KMS-11 (cell line): ENCODE results near the gene COL1A1.

Source experiments
- H2AFZ ChIP-seq: fragments of 200-600 bp; sonication (generic); 2 replicates; pipeline ENCODE4 v1.6.1; 2016; ENCODE audit warnings: antibody characterized with exemption, mixed run types, low read depth
- H3K27ac ChIP-seq: fragments of 200-600 bp; sonication (generic); 2 replicates; pipeline ENCODE4 v1.6.1; 2016; ENCODE audit warnings: mild to moderate bottlenecking, mixed run types
- H3K27me3 ChIP-seq: fragments of 200-600 bp; sonication (generic); 2 replicates; pipeline ENCODE4 v1.6.1; 2017; ENCODE audit warnings: mild to moderate bottlenecking, low read depth, mixed run types, moderate library complexity; ENCODE audit not compliant: insufficient read depth
- H3K36me3 ChIP-seq: fragments of 200-600 bp; sonication (generic); 2 replicates; pipeline ENCODE4 v1.6.1; 2017; ENCODE audit warnings: mild to moderate bottlenecking, mixed run types; ENCODE audit not compliant: insufficient read depth
- H3K4me1 ChIP-seq: fragments of 200-600 bp; sonication (generic); 2 replicates; pipeline ENCODE4 v1.6.1; 2016; ENCODE audit warnings: mild to moderate bottlenecking, low read depth, mixed run types; ENCODE audit not compliant: poor library complexity, severe bottlenecking
- H3K4me2 ChIP-seq: fragments of 200-600 bp; sonication (generic); 2 replicates; pipeline ENCODE4 v1.7.0; 2016; ENCODE audit warnings: mild to moderate bottlenecking, mixed run types
- H3K4me3 ChIP-seq: fragments of 200-600 bp; sonication (generic); IDR thresholded peaks from 2 replicates; pipeline ENCODE4 v1.6.1; 2017; ENCODE audit warnings: low read depth, low read length, mixed read lengths; ENCODE audit not compliant: insufficient read depth
- H3K79me2 ChIP-seq: fragments of 200-600 bp; sonication (generic); 2 replicates; pipeline ENCODE4 v1.6.1; 2016; ENCODE audit warnings: low read depth, mixed run types; ENCODE audit not compliant: insufficient read depth
- H3K9ac ChIP-seq: fragments of 200-600 bp; sonication (generic); 2 replicates; pipeline ENCODE4 v1.6.1; 2016; ENCODE audit warnings: mild to moderate bottlenecking, mixed run types
- H4K20me1 ChIP-seq: fragments of 200-600 bp; sonication (generic); 2 replicates; pipeline ENCODE4 v1.6.1; 2016; ENCODE audit warnings: mild to moderate bottlenecking, mixed run types; ENCODE audit not compliant: insufficient read depth
- TF ChIP-seq, protein P1 (sequence below): fragments of 200-600 bp; sonication (generic); conservative IDR thresholded peaks from 2 replicates; pipeline ENCODE4 v1.6.1; 2017; ENCODE audit warnings: low read depth, mild to moderate bottlenecking, antibody characterized with exemption, low read length, moderate library complexity, mixed read lengths

The COL1A1 gene

GRCh38 chr17:50163843-50164696 is 37.4 kb downstream of the COL1A1 start:
- no peak overlapping the region for H3K4me3 ChIP-seq
- H3K4me2 ChIP-seq, result no peak overlapping the region; the same call in 1 of the 2 replicates
- H3K27me3 ChIP-seq, result no peaks in the 10 kb centered on the region
- H3K27ac ChIP-seq, result no peak overlapping the region
- H3K79me2 ChIP-seq, result no peaks in the 10 kb centered on the region
- peaks cover 29% of the 10 kb centered on the region for H3K4me1 ChIP-seq
- TF ChIP-seq, protein P1, sequence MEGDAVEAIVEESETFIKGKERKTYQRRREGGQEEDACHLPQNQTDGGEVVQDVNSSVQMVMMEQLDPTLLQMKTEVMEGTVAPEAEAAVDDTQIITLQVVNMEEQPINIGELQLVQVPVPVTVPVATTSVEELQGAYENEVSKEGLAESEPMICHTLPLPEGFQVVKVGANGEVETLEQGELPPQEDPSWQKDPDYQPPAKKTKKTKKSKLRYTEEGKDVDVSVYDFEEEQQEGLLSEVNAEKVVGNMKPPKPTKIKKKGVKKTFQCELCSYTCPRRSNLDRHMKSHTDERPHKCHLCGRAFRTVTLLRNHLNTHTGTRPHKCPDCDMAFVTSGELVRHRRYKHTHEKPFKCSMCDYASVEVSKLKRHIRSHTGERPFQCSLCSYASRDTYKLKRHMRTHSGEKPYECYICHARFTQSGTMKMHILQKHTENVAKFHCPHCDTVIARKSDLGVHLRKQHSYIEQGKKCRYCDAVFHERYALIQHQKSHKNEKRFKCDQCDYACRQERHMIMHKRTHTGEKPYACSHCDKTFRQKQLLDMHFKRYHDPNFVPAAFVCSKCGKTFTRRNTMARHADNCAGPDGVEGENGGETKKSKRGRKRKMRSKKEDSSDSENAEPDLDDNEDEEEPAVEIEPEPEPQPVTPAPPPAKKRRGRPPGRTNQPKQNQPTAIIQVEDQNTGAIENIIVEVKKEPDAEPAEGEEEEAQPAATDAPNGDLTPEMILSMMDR, result no peak
- no peaks in the 10 kb centered on the region for H3K36me3 ChIP-seq
- H4K20me1 ChIP-seq, result no peaks in the 10 kb centered on the region
- H2AFZ ChIP-seq, result no peak overlapping the region
- H3K9ac ChIP-seq, result no peak overlapping the region

DNA sequence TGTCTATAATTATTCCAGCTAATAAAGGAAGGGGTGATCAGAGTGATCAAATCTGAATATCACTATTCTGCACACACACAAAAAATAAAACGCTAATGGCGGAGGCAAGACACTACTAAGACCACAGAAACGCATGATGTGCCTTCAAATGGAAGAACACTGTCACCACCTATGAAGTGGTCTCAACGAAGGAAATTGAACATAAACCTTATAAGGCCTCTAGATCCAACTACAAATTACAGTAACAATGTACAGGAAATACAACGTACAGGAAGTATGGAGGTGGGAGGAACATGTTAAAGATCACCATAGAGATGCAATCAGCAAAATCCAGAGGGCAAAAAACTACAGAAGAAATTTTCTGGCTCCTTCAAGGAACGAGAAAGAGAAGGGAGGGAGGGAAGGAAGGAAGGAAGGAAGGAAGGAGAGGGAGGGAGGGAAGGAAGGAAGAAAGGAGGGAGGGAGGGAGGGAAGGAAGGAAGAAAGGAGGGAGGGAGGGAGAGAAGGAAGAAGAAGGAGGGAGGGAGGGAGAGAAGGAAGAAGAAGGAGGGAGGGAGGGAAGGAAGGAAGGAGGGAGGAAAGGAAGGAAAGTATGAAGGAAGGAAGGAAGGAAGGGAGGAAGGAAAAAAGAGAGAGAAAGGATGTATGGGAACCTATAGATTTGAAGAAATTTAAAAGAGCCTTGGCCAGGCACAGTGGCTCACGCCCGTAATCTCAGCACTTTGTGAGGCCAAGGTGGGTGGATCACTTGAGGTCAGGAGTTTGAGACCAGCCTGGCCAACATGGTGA is 38.8 kb downstream of the COL1A1 start:
- Histone ChIP-seq H4K20me1 (no peaks in the 10 kb centered on the region), H3K36me3 (no peaks in the 10 kb centered on the region), H3K4me1 (peaks cover 24% of the 10 kb centered on the region), H3K79me2 (no peaks in the 10 kb centered on the region), H3K4me2 (no peak overlapping the region), H2AFZ (no peak overlapping the region), H3K27ac (no peak overlapping the region), H3K9ac (no peak overlapping the region), H3K4me3 (no peak overlapping the region), H3K27me3 (no peaks in the 10 kb centered on the region)
- TF ChIP-seq, protein P1, result no peak

- H3K9ac ChIP-seq, result no peak overlapping the region
- H3K4me3 ChIP-seq, result no peak overlapping the region
- H2AFZ ChIP-seq, result peak overlapping the region; percentile 70
- no peaks in the 10 kb centered on the region for H3K36me3 ChIP-seq
- no peaks in the 10 kb centered on the region for H3K27me3 ChIP-seq
- H3K79me2 ChIP-seq, result no peaks in the 10 kb centered on the region
- H4K20me1 ChIP-seq, result no peaks in the 10 kb centered on the region
- peaks cover 24% of the 10 kb centered on the region for H3K4me1 ChIP-seq
- H3K4me2 ChIP-seq, result peak overlapping the region; percentile 66; the same call in 1 of the 2 replicates
- TF ChIP-seq, protein P1, result no peak
- no peak overlapping the region for H3K27ac ChIP-seq
Measured at GRCh38 chr17:50161911-50162288, 39.5 kb downstream of the COL1A1 start.

DNA sequence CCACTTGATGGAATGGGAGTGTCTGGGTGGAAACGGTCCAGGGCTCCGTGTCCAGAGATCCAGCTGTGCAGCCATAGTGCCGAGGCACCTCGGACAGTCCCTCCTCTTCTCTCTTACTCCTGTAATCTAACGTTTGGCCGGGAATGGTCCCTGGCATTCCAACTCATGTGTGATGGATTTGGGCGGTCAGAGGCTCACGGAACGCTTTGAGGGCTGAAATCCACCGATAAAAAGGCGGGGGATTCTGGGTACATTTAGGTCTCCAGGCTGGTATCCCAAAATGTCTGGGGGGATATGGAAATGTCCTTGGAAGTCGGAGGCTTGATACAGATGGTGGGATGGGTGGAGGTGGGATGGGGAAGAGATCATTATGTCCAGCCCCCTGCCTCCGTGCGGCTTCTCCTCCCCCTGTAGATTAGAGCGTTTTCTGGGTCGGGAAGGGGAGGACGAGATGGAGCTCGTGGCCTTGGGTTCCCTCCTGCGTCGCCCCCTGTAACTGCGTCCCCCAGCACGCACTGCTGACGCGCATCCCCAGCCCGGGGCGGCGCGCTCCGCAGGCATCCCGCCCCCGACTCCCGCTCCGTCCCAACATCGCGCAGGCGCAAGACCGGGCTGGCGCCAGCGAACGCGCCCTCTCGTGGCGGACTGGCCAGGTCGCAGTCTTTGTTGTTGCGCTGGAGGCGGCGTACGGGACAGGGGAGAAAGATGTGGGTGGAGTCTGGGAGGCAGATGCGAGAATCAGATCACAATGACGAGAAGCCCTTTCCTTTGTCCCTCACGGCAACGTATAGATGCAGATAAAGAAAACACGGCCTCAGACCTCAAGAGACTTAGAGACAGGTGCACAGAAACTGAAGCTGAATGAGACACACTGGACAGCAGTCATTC is 40.2 kb downstream of the COL1A1 start:
- H3K27ac ChIP-seq, result no peak overlapping the region
- H3K4me1 ChIP-seq, result peaks cover 30% of the 10 kb centered on the region
- TF ChIP-seq, protein P1, result peak; percentile 85
- no peaks in the 10 kb centered on the region for H3K79me2 ChIP-seq
- peak overlapping the region; percentile 70 for H2AFZ ChIP-seq
- peak overlapping the region; percentile 66; the same call in 1 of the 2 replicates for H3K4me2 ChIP-seq
- H3K9ac ChIP-seq, result no peak overlapping the region
- no peaks in the 10 kb centered on the region for H3K27me3 ChIP-seq
- H4K20me1 ChIP-seq, result no peaks in the 10 kb centered on the region
- no peaks in the 10 kb centered on the region for H3K36me3 ChIP-seq
- H3K4me3 ChIP-seq, result no peak overlapping the region
